Activated T-cell treated with anti-CD3 and anti-CD28 coated beads, Interleukin-2, amount 50 U/mL, for 24 hours (primary cell): Measurements from ENCODE around the gene FAM217B.

Experiments
- DNase-seq: peaks from one replicate; pipeline ENCODE4 v3.0.0-alpha.2; 2020
- H3K27ac Mint-ChIP-seq: 2 replicates; pipeline ENCODE4 v1.8.0; 2020; ENCODE audit warnings: mild to moderate bottlenecking, mixed read lengths
- H3K27me3 Mint-ChIP-seq: 2 replicates; pipeline ENCODE4 v1.8.0; 2020; ENCODE audit warnings: mixed read lengths
- H3K36me3 Mint-ChIP-seq: 2 replicates; pipeline ENCODE4 v1.8.0; 2020; ENCODE audit warnings: low read depth, mixed read lengths
- H3K4me1 Mint-ChIP-seq: 2 replicates; pipeline ENCODE4 v1.8.0; 2020; ENCODE audit warnings: low read depth, mixed read lengths
- H3K4me3 Mint-ChIP-seq: 2 replicates; pipeline ENCODE4 v1.8.0; 2020; ENCODE audit warnings: mild to moderate bottlenecking, moderate library complexity, mixed read lengths
- H3K9me3 Mint-ChIP-seq: 2 replicates; pipeline ENCODE4 v1.8.0; 2020; ENCODE audit warnings: mixed read lengths

The FAM217B gene

DNA sequence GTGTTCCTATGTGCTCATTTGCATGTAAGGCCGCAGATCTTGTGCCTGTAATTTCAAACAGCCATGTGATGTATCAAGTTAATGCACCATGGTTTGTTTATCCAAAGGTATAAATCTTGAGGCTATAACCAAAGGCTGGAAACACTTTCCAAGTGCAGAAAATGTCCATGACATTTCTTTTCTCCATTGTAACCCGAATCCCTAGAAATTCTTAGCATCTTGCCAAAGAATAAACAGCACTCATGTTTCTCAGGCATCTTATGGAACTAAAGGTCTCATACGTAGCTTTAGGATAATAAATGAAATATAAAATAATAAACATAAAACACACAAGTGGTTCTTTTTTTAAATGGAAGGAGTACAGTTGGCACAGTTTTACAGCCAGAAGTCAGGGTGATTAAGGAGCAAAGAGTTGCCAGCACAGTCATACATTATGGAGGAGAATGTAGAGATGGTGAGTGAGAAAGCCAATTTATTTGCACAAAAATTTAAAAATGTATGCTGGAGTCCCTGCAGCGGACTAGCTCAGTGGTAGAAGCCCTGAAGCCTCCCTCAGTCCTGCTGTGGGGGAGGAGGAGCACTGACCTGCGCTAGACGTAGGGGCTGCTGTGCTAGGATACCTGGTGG is 36.1 kb downstream of the FAM217B start:
- H3K36me3 Mint-ChIP-seq, result peaks cover 4% of the 10 kb centered on the region
- H3K9me3 Mint-ChIP-seq, result no peaks in the 10 kb centered on the region
- no peaks in the 10 kb centered on the region for H3K27me3 Mint-ChIP-seq
- H3K27ac Mint-ChIP-seq, result no peak overlapping the region
- DNase-seq, result no peak
- H3K4me1 Mint-ChIP-seq, result no peaks in the 10 kb centered on the region
- H3K4me3 Mint-ChIP-seq, result no peak overlapping the region

DNA sequence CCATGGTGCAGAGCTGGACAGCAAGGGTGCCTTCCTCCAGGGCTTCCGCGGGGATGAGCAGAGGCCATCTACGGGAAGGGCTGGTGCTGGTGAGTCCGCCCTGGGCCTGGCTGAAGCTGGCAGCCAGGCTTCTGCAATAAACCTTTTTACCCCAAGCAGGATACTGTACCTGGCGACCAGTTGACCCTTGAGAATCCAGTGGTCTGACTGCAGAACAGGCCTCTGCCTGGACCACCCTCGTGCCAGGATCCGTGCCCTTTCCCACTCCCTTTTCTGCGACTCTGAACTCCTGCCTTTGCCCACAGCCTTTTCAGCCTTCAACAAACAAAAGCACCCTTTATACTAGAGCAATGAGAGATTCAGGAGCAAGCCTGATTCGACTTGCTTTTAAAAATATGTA is 36.9 kb downstream of the FAM217B start:
- Mint-ChIP-seq H3K4me1 (no peaks in the 10 kb centered on the region), H3K27me3 (no peaks in the 10 kb centered on the region), H3K9me3 (no peaks in the 10 kb centered on the region), H3K36me3 (peaks cover 4% of the 10 kb centered on the region), H3K27ac (no peak overlapping the region), H3K4me3 (no peak overlapping the region)
- DNase-seq, result no peak

DNA sequence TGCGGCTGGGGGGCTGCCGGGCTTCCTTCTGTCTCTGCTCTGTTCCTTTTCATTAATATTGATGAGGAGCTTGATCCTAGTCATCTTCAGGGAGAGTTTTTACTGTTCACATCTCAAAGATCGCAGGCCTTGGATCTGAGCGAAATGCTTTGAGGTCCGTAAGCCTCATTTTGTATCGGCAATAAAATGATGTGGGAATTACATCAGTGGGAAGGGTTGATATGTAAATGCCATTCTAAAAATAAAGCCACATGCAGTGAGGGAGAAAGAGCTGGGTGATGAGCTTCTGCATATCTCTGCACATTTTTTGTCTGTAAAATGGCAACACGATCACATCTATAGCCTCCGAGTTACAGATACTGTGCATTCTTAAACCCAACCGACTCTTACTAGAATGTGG is 42.9 kb downstream of the FAM217B start:
- Mint-ChIP-seq H3K4me1 (no peaks in the 10 kb centered on the region), H3K9me3 (no peaks in the 10 kb centered on the region), H3K4me3 (no peak overlapping the region), H3K36me3 (peaks cover 2% of the 10 kb centered on the region), H3K27me3 (no peaks in the 10 kb centered on the region), H3K27ac (no peak overlapping the region)
- DNase-seq, result no peak

DNA sequence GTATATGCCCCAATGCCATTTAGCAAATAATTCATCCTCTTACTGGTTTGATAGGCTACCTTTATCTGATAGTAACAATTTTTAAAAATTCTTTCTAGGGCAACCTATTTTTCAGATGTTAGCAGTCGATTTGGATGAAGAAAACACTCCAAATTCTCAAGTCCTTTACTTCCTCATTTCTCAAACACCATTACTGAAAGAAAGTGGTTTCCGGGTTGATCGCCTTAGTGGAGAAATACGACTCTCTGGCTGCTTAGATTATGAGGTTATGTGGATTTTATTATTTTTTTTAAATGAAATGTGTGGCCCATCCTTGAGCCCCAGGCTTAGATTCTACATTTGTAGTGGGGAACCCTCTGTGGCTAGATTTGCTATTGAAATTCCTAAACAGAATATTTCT is 44.4 kb downstream of the FAM217B start:
- H3K27ac Mint-ChIP-seq, result no peak overlapping the region
- H3K4me1 Mint-ChIP-seq, result no peaks in the 10 kb centered on the region
- H3K9me3 Mint-ChIP-seq, result no peaks in the 10 kb centered on the region
- no peak for DNase-seq
- no peak overlapping the region for H3K4me3 Mint-ChIP-seq
- no peaks in the 10 kb centered on the region for H3K27me3 Mint-ChIP-seq
- H3K36me3 Mint-ChIP-seq, result peaks cover 2% of the 10 kb centered on the region

DNA sequence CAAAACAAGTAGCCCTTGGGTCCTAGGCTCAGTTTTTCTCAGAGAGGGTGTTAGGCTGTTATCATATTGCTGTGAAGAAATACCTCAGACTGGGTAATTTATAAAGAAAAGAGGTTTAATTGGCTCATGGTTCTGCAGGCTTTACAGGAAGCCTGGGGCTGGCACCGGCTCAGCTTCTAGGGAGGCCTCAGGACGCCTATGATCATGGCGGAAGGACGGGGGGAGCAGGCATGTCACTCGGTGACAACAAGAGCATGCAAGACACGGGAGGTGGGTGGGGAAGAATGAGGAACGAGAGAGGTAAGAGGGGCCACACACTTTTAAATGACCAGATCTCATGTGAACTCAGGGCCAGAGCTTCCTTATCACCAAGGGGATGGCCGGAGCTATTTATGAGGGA is 45.0 kb downstream of the FAM217B start:
- H3K4me3 Mint-ChIP-seq, result no peak overlapping the region
- H3K36me3 Mint-ChIP-seq, result peaks cover 2% of the 10 kb centered on the region
- H3K27ac Mint-ChIP-seq, result no peak overlapping the region
- no peaks in the 10 kb centered on the region for H3K4me1 Mint-ChIP-seq
- DNase-seq, result no peak
- H3K27me3 Mint-ChIP-seq, result no peaks in the 10 kb centered on the region
- no peaks in the 10 kb centered on the region for H3K9me3 Mint-ChIP-seq

DNA sequence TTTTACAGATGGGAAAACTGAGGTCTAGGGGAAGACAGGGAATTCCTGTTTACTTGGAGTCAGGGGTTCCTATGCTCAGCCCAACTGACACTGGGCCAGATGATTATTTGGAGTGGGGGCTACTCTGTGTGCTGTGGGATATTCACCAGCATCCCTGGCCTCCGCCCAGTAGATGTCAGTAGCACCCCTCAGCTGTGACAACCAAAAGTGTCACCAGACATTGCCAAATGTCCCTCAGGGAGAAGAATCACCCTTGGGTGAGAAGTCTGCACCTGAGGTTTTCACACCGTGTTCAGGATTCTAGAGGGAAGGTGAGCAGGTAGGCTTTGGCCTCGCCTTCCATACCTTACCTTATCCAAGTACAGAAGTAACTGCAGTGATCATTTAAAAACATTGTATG is 45.7 kb downstream of the FAM217B start:
- H3K4me1 Mint-ChIP-seq, result no peaks in the 10 kb centered on the region
- no peak overlapping the region for H3K27ac Mint-ChIP-seq
- no peak overlapping the region for H3K4me3 Mint-ChIP-seq
- no peaks in the 10 kb centered on the region for H3K9me3 Mint-ChIP-seq
- no peaks in the 10 kb centered on the region for H3K27me3 Mint-ChIP-seq
- H3K36me3 Mint-ChIP-seq, result no peaks in the 10 kb centered on the region
- DNase-seq, result no peak

DNA sequence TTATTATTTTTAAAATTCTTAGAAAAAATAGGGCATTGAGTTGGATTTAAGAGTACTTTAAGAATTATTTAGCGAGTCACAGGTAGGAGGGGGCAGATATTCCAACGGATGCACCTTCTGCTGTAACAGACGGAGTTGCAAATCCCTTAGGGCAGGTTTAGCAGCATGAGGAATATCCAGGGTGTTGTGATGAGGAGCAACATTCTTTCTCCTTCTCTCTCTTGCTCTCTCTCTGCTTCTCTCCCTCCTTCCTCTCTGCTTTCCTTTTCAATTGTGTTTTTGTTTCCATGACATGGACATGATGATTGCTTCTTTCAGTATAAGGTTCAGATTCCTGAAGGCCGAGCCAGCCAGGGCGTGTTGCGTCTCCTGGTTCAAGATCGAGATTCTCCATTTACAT is 46.9 kb downstream of the FAM217B start:
- Mint-ChIP-seq H3K4me1 (no peaks in the 10 kb centered on the region), H3K9me3 (no peaks in the 10 kb centered on the region), H3K27me3 (no peaks in the 10 kb centered on the region), H3K36me3 (no peaks in the 10 kb centered on the region), H3K27ac (no peak overlapping the region), H3K4me3 (no peak overlapping the region)
- DNase-seq, result no peak

DNA sequence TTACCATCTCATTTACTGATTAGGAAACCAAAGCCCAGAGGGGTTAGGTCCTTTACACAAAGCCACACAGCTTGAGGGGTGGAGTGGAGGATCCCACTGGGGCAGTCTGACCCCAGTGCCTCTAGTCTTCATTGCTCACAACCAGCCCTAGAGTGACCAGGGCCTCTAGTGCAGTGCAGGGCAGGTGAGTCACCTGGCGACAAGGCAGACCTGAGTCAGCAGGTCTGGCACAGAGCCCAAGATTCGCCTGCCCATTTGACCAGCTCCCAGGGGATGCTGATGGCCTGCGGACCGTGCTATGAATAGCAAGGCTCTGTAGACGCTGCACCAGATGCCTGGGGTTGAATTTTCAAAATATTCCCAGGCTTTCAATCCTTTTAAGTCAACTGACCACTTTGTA is 48.0 kb downstream of the FAM217B start:
- DNase-seq, result no peak
- Mint-ChIP-seq H3K4me1 (no peaks in the 10 kb centered on the region), H3K9me3 (no peaks in the 10 kb centered on the region), H3K36me3 (no peaks in the 10 kb centered on the region), H3K4me3 (no peak overlapping the region), H3K27me3 (no peaks in the 10 kb centered on the region), H3K27ac (no peak overlapping the region)

DNA sequence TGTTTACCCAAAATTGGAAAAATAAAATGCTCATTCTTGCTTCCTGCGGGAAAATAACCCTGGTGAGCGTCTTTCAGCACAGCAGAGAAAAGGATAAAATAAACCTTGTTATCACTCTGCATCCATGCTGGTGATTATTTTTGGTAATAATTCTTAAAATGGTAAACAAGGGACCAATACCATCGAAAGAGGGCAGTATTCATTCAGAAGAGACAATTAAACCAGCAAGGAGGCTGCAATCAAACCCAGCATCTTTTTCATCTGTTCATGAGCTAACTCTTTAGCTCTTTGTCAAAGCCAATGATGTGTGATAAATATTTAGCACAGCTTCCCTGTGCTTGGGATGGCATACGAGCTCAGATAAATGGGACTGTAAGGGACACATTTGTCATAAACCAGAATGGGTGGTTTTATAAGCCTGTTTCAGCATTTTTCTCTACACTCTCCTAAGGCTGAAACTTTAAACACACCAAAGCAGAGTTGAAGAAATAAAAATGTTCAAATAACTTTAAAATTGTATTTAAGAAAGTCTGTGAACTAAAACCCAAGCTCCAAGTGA is 52.4 kb downstream of the FAM217B start:
- H3K27ac Mint-ChIP-seq, result no peak overlapping the region
- DNase-seq, result no peak
- peaks cover 2% of the 10 kb centered on the region for H3K36me3 Mint-ChIP-seq
- no peaks in the 10 kb centered on the region for H3K9me3 Mint-ChIP-seq
- no peak overlapping the region for H3K4me3 Mint-ChIP-seq
- H3K27me3 Mint-ChIP-seq, result peaks cover 20% of the 10 kb centered on the region
- H3K4me1 Mint-ChIP-seq, result peaks cover 3% of the 10 kb centered on the region

DNA sequence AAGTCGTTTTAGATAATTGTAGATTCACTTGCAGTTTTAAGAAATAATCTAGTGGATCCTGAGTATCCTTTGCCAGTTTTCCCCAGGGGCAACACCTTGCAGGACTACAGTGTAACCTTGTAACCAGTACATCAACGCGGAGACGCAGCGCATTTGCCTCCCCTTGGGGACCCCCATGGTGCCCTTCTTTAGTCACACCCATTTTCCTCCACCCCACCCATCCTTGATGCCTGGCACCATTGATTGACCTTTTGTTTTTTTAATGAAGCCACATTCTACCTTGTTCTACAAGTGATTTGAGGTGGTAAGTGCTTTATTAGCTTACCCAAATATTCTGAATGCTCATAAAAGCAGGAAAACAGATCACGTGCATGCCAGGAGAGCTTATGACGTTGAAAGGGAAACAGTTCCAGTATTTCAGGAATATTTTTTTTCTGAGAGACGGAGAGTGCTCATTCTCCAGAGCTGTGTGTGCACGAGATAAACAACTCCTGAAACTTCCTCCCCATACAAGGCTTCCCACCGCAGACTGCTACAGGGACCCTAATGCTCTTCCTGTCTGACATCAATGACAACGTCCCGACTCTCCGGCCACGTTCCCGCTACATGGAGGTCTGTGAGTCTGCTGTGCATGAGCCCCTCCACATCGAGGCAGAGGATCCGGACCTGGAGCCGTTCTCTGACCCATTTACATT is 53.7 kb downstream of the FAM217B start:
- Mint-ChIP-seq H3K9me3 (no peaks in the 10 kb centered on the region), H3K27me3 (peaks cover 20% of the 10 kb centered on the region), H3K4me3 (no peak overlapping the region), H3K4me1 (peaks cover 3% of the 10 kb centered on the region), H3K27ac (no peak overlapping the region), H3K36me3 (peaks cover 2% of the 10 kb centered on the region)
- DNase-seq, result no peak

DNA sequence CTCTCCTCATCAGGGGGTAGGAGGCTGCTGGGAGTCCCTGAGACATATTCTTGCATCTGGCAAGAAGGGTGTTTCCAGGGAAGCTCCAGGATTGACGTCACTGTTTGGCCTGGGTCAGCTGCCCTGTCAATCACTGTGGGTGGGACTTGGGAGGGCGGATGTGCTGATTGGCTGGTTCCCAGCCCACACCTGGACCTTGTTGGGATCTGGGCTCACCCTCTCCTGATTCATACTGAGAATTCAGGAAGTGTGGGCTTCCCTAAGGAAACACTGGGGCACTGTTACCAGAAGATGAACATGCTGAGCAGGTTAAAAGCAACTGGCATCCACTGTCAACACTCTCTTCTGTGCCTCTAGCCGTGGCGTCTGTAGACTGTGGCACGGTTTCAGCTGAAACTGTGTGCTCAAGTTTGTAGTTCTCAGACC is 54.5 kb downstream of the FAM217B start:
- Mint-ChIP-seq H3K36me3 (peaks cover 2% of the 10 kb centered on the region), H3K27me3 (peaks cover 20% of the 10 kb centered on the region), H3K9me3 (no peaks in the 10 kb centered on the region), H3K4me3 (no peak overlapping the region), H3K4me1 (peaks cover 3% of the 10 kb centered on the region), H3K27ac (no peak overlapping the region)
- no peak for DNase-seq

DNA sequence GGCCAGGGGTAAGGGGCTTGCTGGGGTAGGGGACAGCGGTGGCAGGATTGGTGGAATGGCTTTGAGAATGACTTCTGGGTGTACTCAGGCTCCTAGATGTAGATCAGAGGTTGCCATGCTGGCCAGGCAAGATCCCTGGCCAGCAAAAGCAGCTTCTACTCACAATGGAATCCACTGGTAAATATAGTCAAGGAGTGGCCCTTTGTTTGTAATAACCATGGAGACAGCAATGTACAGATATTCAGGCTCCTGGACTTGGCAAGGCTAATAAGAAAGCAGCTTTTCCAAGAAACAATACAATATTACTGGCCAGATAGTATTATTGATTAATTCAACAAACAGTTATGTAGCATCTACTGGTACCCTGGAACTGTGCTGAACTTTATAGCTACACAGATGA is 55.9 kb downstream of the FAM217B start:
- DNase-seq, result no peak
- Mint-ChIP-seq H3K27me3 (peaks cover 20% of the 10 kb centered on the region), H3K4me1 (peaks cover 3% of the 10 kb centered on the region), H3K36me3 (peaks cover 2% of the 10 kb centered on the region), H3K9me3 (no peaks in the 10 kb centered on the region), H3K27ac (no peak overlapping the region), H3K4me3 (no peak overlapping the region)

DNA sequence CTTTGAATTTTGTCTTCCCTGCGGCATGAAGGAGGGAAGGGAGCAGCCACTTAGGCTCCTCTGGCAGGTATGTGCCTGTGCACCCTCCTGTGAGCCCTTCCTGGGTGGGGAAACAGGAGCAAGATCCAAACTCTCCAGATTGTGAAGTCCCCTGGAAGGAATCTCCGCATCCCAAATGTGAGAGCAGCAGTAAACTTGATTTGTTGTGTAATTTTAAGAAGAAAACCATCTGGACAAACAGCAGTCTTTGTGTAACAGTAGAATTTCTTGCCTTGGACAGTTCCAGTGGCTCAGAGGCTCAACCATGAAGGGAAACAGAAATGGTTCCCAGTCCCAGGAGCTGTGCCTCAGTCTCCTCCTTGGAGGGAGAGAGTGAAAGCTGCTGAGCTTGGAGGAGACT is 57.7 kb downstream of the FAM217B start:
- Mint-ChIP-seq H3K36me3 (peaks cover 2% of the 10 kb centered on the region), H3K4me1 (peaks cover 3% of the 10 kb centered on the region), H3K4me3 (no peak overlapping the region), H3K9me3 (no peaks in the 10 kb centered on the region), H3K27ac (no peak overlapping the region), H3K27me3 (peaks cover 20% of the 10 kb centered on the region)
- no peak for DNase-seq
